K562 (cell line): ENCODE results near the gene USP48. TPM values are rescaled to one million over a fixed set of nuclear protein-coding genes. Genes with fewer than 3 reads are reported as not detected.

ENCODE experiments used
- E2F1 ChIP-seq: sonication (generic); formaldehyde crosslinking; IDR thresholded peaks from 2 replicates; pipeline ENCODE4 v1.8.1; 2023; ENCODE audit warnings: mild to moderate bottlenecking, missing genetic modification reagents, moderate library complexity
- HDAC1 ChIP-seq, 2 experiments: fragments of 450-650 bp; IDR thresholded peaks; 2 replicates each; pipeline ENCODE4 v1.6.1; 2016 to 2017; ENCODE audit warnings: inconsistent platforms in 1 of 2, mild to moderate bottlenecking in 1 of 2, moderate library complexity in 1 of 2
- IRF2 ChIP-seq: sonication (generic); formaldehyde crosslinking; IDR thresholded peaks from 2 replicates; pipeline ENCODE4 v1.8.1; 2022; ENCODE audit warnings: mild to moderate bottlenecking, missing genetic modification reagents
- KDM1A ChIP-seq, 2 experiments: fragments of 450-650 bp; IDR thresholded peaks; 2 replicates each; pipeline ENCODE4 v1.6.1; 2016; ENCODE audit warnings: mild to moderate bottlenecking in 2 of 2
- MYBL2 ChIP-seq, 2 experiments: fragments of 450-650 bp in 1 of 2; sonication (generic) in 1 of 2; formaldehyde crosslinking in 1 of 2; IDR thresholded peaks; 2 replicates each; pipeline versions ENCODE4 v1.6.1 to v1.8.1; 2017 to 2022; ENCODE audit warnings: borderline replicate concordance in 1 of 2, inconsistent platforms in 1 of 2, low read depth in 1 of 2, mild to moderate bottlenecking in 1 of 2, missing genetic modification reagents in 1 of 2, moderate library complexity in 1 of 2
- PRPF4 ChIP-seq: fragments of 200-400 bp; formaldehyde crosslinking; IDR thresholded peaks from one replicate; pipeline ENCODE4 v1.6.1; 2017; ENCODE audit warnings: low read length, low read depth, mild to moderate bottlenecking; ENCODE audit not compliant: insufficient read depth, poor library complexity, severe bottlenecking
- RBM14 ChIP-seq: fragments of 200-400 bp; formaldehyde crosslinking; IDR thresholded peaks from 2 replicates; pipeline ENCODE4 v1.6.1; 2018; ENCODE audit warnings: low read depth, mild to moderate bottlenecking, low read length, moderate library complexity, borderline replicate concordance; ENCODE audit not compliant: insufficient read depth
- RERE ChIP-seq: sonication (generic); formaldehyde crosslinking; IDR thresholded peaks from 2 replicates; pipeline ENCODE4 v1.8.0; 2023; ENCODE audit warnings: missing genetic modification reagents, mild to moderate bottlenecking, borderline replicate concordance
- RREB1 ChIP-seq: fragments of 250-450 bp; sonication (Bioruptor Pico); IDR thresholded peaks from 2 replicates; pipeline ENCODE4 v1.4.0; 2020
- SNIP1 ChIP-seq: fragments of 450-650 bp; IDR thresholded peaks from 2 replicates; pipeline ENCODE4 v1.7.1; 2017; ENCODE audit warnings: low read depth, mild to moderate bottlenecking
- THRB ChIP-seq: fragments of 450-650 bp; formaldehyde crosslinking; conservative IDR thresholded peaks from 2 replicates; pipeline ENCODE4 v1.4.0; 2022; ENCODE audit warnings: mild to moderate bottlenecking, missing genetic modification characterization
- ZNF584 ChIP-seq: fragments of 200-800 bp; sonication (Bioruptor generic); IDR thresholded peaks from 2 replicates; pipeline ENCODE4 v1.6.1; 2016; ENCODE audit warnings: low read depth, mild to moderate bottlenecking, missing genetic modification characterization, missing compliant biosample characterization
- polyA plus RNA-seq, 8 experiments: library from polyadenylated mRNA; depleted of rRNA in 4 of 8; stranded (reverse) in 5 of 8; unstranded in 3 of 8; fragments of >200 nt; fragmentation: Nextera tagmentation in 2 of 8; fragmentation: Illumina TruSeq in 1 of 8; extraction: Ambion mirVana in 2 of 8; extraction: Trizol in 1 of 8; gene quantifications; 2 replicates each; pipeline versions ENCODE4 v1.2.1 to v1.2.3, GENCODE V29; 2011 to 2014; ENCODE audit warnings: inconsistent platforms in 1 of 8, missing spikeins in 1 of 8
- total RNA-seq, 7 experiments: library from RNA; depleted of rRNA in 6 of 7; stranded (reverse); fragments of >200 nt in 6 of 7; fragmentation: Illumina TruSeq in 2 of 7; extraction: Trizol in 2 of 7; gene quantifications; 2 replicates each; pipeline versions ENCODE4 v1.2.1 to v1.2.3, GENCODE V29; 2011 to 2021; ENCODE audit warnings: low replicate concordance in 1 of 7

USP48 gene
- total and polyA plus RNA-seq, 9 of the 15 experiments (the other 6 are each of a cell fraction or from before 2014, with no cell fraction given), result 23.3 to 123 (median 106) TPM

- TF ChIP-seq MYBL2 (IDR thresholded peaks at IDR 0.05; ENCODE audit: low read depth), result peak; percentile 72
- TF ChIP-seq MYBL2 (CRISPR knock-in tag; IDR thresholded peaks at IDR 0.05; ENCODE audit: borderline replicate concordance), result no peak
- TF ChIP-seq KDM1A (IDR thresholded peaks at IDR 0.05), result peak; percentile 81 to 87
- no peak for TF ChIP-seq PRPF4
- no peak for TF ChIP-seq IRF2 (CRISPR knock-in tag)
- TF ChIP-seq ZNF584 (CRISPR knock-in tag), result peak; percentile 85
- TF ChIP-seq E2F1, result no peak
- no peak for TF ChIP-seq RREB1 (CRISPR knock-in tag)
- TF ChIP-seq RERE (CRISPR knock-in tag), result no peak
- TF ChIP-seq THRB (CRISPR knock-in tag), result no peak
- TF ChIP-seq RBM14, result no peak
- TF ChIP-seq SNIP1, result no peak
- peak in 1 of 2 experiments; percentile 67; a peak in 3 of 4 replicates for TF ChIP-seq HDAC1 (IDR thresholded peaks at IDR 0.05)
Measured at GRCh38 chr1:21687081-21687529, 95.8 kb downstream of the USP48 start (continued).
